Left kidney (tissue), 8 donors: Measurements from ENCODE around the gene AGBL2. TPM values are rescaled to one million over a fixed set of nuclear protein-coding genes. Genes with fewer than 3 reads are reported as not detected.
"Not testable (repeated sequence)": the region's sequence is repeated elsewhere in the genome, so short reads cannot be mapped to it uniquely, and the experiment has no call there.

Source experiments
- DNase-seq: peaks from one replicate; pipeline ENCODE4 v3.0.0-alpha.2; 2013
- long read RNA-seq, 8 donors: transcript quantifications; one replicate each; lab custom pipeline, GENCODE V29; 2026
- polyA plus RNA-seq: library from polyadenylated mRNA; unstranded; fragments of 120-200 nt; gene quantifications from one replicate; pipeline ENCODE4 v1.2.1, GENCODE V29; 2013; ENCODE audit not compliant: insufficient read length

The AGBL2 gene
- polyA plus RNA-seq = 10.7 TPM
- long read RNA-seq, donor 1, partial matches to known transcripts = 0 of 1 reads
- long read RNA-seq, donor 1, other reads (novel, unspliced or antisense) = 0 of 1 reads
- long read RNA-seq, donor 2, partial matches to known transcripts = 0 of 2 reads
- long read RNA-seq, donor 2, other reads (novel, unspliced or antisense) = 0 of 2 reads
- long read RNA-seq, donor 3, partial matches to known transcripts = 0 of 1 reads
- long read RNA-seq, donor 3, other reads (novel, unspliced or antisense) = 0 of 1 reads
- long read RNA-seq, donor 4 = 0 reads
- long read RNA-seq, donor 5 = 0 reads
- long read RNA-seq, donor 6 = 0 reads
- long read RNA-seq, donor 7 = 0 reads
- long read RNA-seq, donor 8 = 0 reads

- DNase-seq = peak; percentile 62
Observed at GRCh38 chr11:47715082-47715669, at the start of gene AGBL2. Gene AGBL2, minus strand, starts transcription at chr11:47715369. Its CDS starts 719 bp downstream, at chr11:47714650.

- not testable (repeated sequence) for DNase-seq
Observed at GRCh38 chr11:47759291-47759690, 44.1 kb upstream of the AGBL2 start.

GRCh38 chr11:47756208-47756607 is 41.0 kb upstream of the AGBL2 start:
- no peak for DNase-seq

- DNase-seq = no peak
Observed at GRCh38 chr11:47750725-47751124, 35.6 kb upstream of the AGBL2 start.

- DNase-seq = not testable (repeated sequence)
Observed at GRCh38 chr11:47742494-47742893, 27.3 kb upstream of the AGBL2 start.

GRCh38 chr11:47737817-47738216 is 22.6 kb upstream of the AGBL2 start:
- DNase-seq = not testable (repeated sequence)

GRCh38 chr11:47732271-47732670 is 17.1 kb upstream of the AGBL2 start:
- no peak for DNase-seq

GRCh38 chr11:47731475-47731874 is 16.3 kb upstream of the AGBL2 start:
- no peak for DNase-seq

GRCh38 chr11:47726878-47727514 is 11.8 kb upstream of the AGBL2 start:
- no peak for DNase-seq

GRCh38 chr11:47726118-47726442 is 10.9 kb upstream of the AGBL2 start:
- no peak for DNase-seq

- no peak for DNase-seq
Observed at GRCh38 chr11:47725442-47726117, 10.4 kb upstream of the AGBL2 start.

- DNase-seq = no peak
Observed at GRCh38 chr11:47724041-47724729, 9.0 kb upstream of the AGBL2 start.

GRCh38 chr11:47723041-47723440 is 7.9 kb upstream of the AGBL2 start:
- DNase-seq = no peak

GRCh38 chr11:47720651-47721050 is 5.5 kb upstream of the AGBL2 start:
- DNase-seq = no peak

GRCh38 chr11:47716692-47717091 is 1.5 kb upstream of the AGBL2 start:
- DNase-seq = no peak

- DNase-seq = peak; percentile 15
Observed at GRCh38 chr11:47714554-47715081, 551 bp downstream of the AGBL2 start.

GRCh38 chr11:47711816-47712215 is 3.4 kb downstream of the AGBL2 start:
- no peak for DNase-seq

- no peak for DNase-seq
Observed at GRCh38 chr11:47711225-47711624, 3.9 kb downstream of the AGBL2 start.

- DNase-seq = not testable (repeated sequence)
Observed at GRCh38 chr11:47707275-47707786, 7.8 kb downstream of the AGBL2 start.

- no peak for DNase-seq
Observed at GRCh38 chr11:47705721-47706120, 9.4 kb downstream of the AGBL2 start.

GRCh38 chr11:47691979-47692378 is 23.2 kb downstream of the AGBL2 start:
- no peak for DNase-seq

- no peak for DNase-seq
Observed at GRCh38 chr11:47689480-47689879, 25.7 kb downstream of the AGBL2 start.
